GM10266 (cell line): Measurements from ENCODE around the gene NHERF2.

ENCODE experiments used
- DNase-seq: peaks from one replicate; pipeline ENCODE4 v3.0.0; 2012; ENCODE audit errors: extremely low spot score
- CTCF ChIP-seq: IDR thresholded peaks from 2 replicates; pipeline ENCODE4 v1.5.1; 2012; ENCODE audit warnings: mild to moderate bottlenecking, low read depth; ENCODE audit not compliant: control insufficient read depth, insufficient read depth; ENCODE audit errors: missing control alignments

NHERF2 gene

GRCh38 chr16:1991588-1991947 lies 35.1 kb upstream of the NHERF2 start:
- TF ChIP-seq CTCF, result no peak

GRCh38 chr16:1991948-1992703 lies 34.6 kb upstream of the NHERF2 start:
- no peak for TF ChIP-seq CTCF
- peak; percentile 100 for DNase-seq

More at GRCh38 chr16:1991588-1991947, 35.1 kb upstream of the NHERF2 start:
- DNase-seq, result no peak

GRCh38 chr16:1992704-1993317 lies 33.9 kb upstream of the NHERF2 start:
- no peak for TF ChIP-seq CTCF

GRCh38 chr16:1993731-1994131 lies 33.0 kb upstream of the NHERF2 start:
- TF ChIP-seq CTCF, result no peak

More at GRCh38 chr16:1992704-1993317, 33.9 kb upstream of the NHERF2 start:
- DNase-seq, result no peak

GRCh38 chr16:1997494-1998359 lies 29.0 kb upstream of the NHERF2 start:
- no peak for TF ChIP-seq CTCF
- no peak for DNase-seq

More at GRCh38 chr16:1993731-1994131, 33.0 kb upstream of the NHERF2 start:
- no peak for DNase-seq

GRCh38 chr16:1998360-1998835 lies 28.3 kb upstream of the NHERF2 start:
- no peak for TF ChIP-seq CTCF
- DNase-seq, result no peak
